ENCODE measurements around the gene TMEM259. TPM values are rescaled to one million over a fixed set of nuclear protein-coding genes. Genes with fewer than 3 reads are reported as not detected.

Gene TMEM259
- total RNA-seq, 1 experiment from 2014 or later = 171 TPM

GRCh38 chr19:1008268-1009040 lies 12.5 kb downstream of the TMEM259 start:
- H3K27me3 Mint-ChIP-seq (ENCODE audit: low read depth) = peaks cover 2% of the 10 kb centered on the region; the same call in 1 of the 2 replicates
- DNase-seq = no peak
- Histone ChIP-seq H3K4me2 (ENCODE audit: insufficient read depth, insufficient read length, low read length) (no peak overlapping the region), H2BK120ac (ENCODE audit: low read depth, low read length, poor library complexity, severe bottlenecking) (no peak overlapping the region), H2AFZ (ENCODE audit: low read length) (no peak overlapping the region), H3K79me2 (ENCODE audit: insufficient read depth, low read length) (0 out of 2 replicates have a peak, but pooled peaks cover 2% of the 10 kb centered on the region), H3K9ac (ENCODE audit: extremely low read depth, insufficient read length, low read length) (no peak overlapping the region), H3K27me3 (ENCODE audit: insufficient read depth, low read length) (no peaks in the 10 kb centered on the region), H4K5ac (ENCODE audit: insufficient read length, low read depth, low read length) (no peak overlapping the region), H3K4me1 (ENCODE audit: insufficient read depth, low read length) (no peaks in the 10 kb centered on the region), H3K9me3 (ENCODE audit: control insufficient read depth, low read depth, low read length) (no peaks in the 10 kb centered on the region), H3K56ac (ENCODE audit: insufficient read length, low read depth, low read length) (no peak overlapping the region), H2BK5ac (ENCODE audit: insufficient read length, low read length) (no peak overlapping the region), H3K79me1 (ENCODE audit: insufficient read depth, low read depth, low read length, poor library complexity, severe bottlenecking) (no peaks in the 10 kb centered on the region), H4K91ac (ENCODE audit: insufficient read length, low read depth, low read length) (no peak overlapping the region), H3K4ac (ENCODE audit: low read depth, low read length) (no peak overlapping the region), H3K18ac (ENCODE audit: insufficient read length, low read depth, low read length) (no peak overlapping the region), H3T11ph (ENCODE audit: low read length) (no peak overlapping the region), H3K23ac (ENCODE audit: insufficient read length, low read depth, low read length) (no peak overlapping the region), H4K20me1 (ENCODE audit: control insufficient read depth, insufficient read depth, insufficient read length) (no peaks in the 10 kb centered on the region), H3K27ac (ENCODE audit: insufficient read length, low read depth, low read length) (no peak overlapping the region), H2AK5ac (ENCODE audit: insufficient read length, low read length) (no peak overlapping the region), H2BK12ac (ENCODE audit: insufficient read length, low read depth, low read length) (no peak overlapping the region), H2BK15ac (ENCODE audit: low read depth, low read length) (no peak overlapping the region), H3K14ac (ENCODE audit: insufficient read depth, low read length) (no peak overlapping the region; the same call in 1 of the 2 replicates), H3K23me2 (ENCODE audit: insufficient read length, low read depth, low read length, poor library complexity, severe bottlenecking) (no peaks in the 10 kb centered on the region), H2BK20ac (ENCODE audit: low read depth, low read length, poor library complexity, severe bottlenecking) (no peak overlapping the region), H4K8ac (replicated peaks; ENCODE audit: insufficient read length, low read depth, low read length) (no peak overlapping the region)
- no peak overlapping the region for H3K4me3 Mint-ChIP-seq
- H3K36me3 Mint-ChIP-seq (ENCODE audit: insufficient read depth in 1 of 3, low read depth in 3 of 3) = peaks cover 0 to 20% (median 20%) of the 10 kb centered on the region in 3 experiments; a peak in 5 of 7 replicates
- no CpG with 5 or more reads among the region's 45 CpGs for WGBS (ENCODE audit: extremely low coverage, insufficient read length, low lambda C conversion rate)
- H3K9me3 Mint-ChIP-seq = no peaks in the 10 kb centered on the region
- H3K27ac Mint-ChIP-seq = no peak overlapping the region; a peak in 1 of 7 replicates
- no peak for TF ChIP-seq CTCF (conservative IDR thresholded peaks at IDR 0.05)
- H3K4me1 Mint-ChIP-seq = no peaks in the 10 kb centered on the region

Measured in H9 (cell line).